Progenitor cell of endocrine pancreas (in vitro differentiated cells): ENCODE data around the gene MYPN. TPM values are rescaled to one million over a fixed set of nuclear protein-coding genes. Genes with fewer than 3 reads are reported as not detected.

Experiments
- DNase-seq: peaks from one replicate; pipeline ENCODE4 v3.0.0; 2021; ENCODE audit warnings: low spot score; ENCODE audit not compliant: unreplicated experiment
- H3K27ac Mint-ChIP-seq: 2 replicates; pipeline ENCODE4 v1.8.0; 2021; ENCODE audit warnings: mild to moderate bottlenecking, moderate library complexity, mixed read lengths
- H3K27me3 Mint-ChIP-seq: 2 replicates; pipeline ENCODE4 v1.8.0; 2021; ENCODE audit warnings: mixed read lengths
- H3K36me3 Mint-ChIP-seq: 2 replicates; pipeline ENCODE4 v1.8.0; 2022; ENCODE audit warnings: mixed read lengths; ENCODE audit not compliant: insufficient read depth
- H3K4me1 Mint-ChIP-seq: 2 replicates; pipeline ENCODE4 v1.8.0; 2021; ENCODE audit warnings: low read depth, mixed read lengths
- H3K4me3 Mint-ChIP-seq: 2 replicates; pipeline ENCODE4 v1.8.0; 2021; ENCODE audit warnings: low read depth, mild to moderate bottlenecking, moderate library complexity, mixed read lengths
- H3K9me3 Mint-ChIP-seq: 2 replicates; pipeline ENCODE4 v1.8.0; 2021; ENCODE audit warnings: low read depth, mixed read lengths
- total RNA-seq: library from RNA; stranded (reverse); gene quantifications from 2 replicates; pipeline ENCODE4 v1.2.1, GENCODE V29; 2021
- TF ChIP-seq, protein P1 (sequence below): fragments of 200-600 bp; sonication (generic); IDR thresholded peaks from one replicate; pipeline ENCODE4 v1.5.0; 2021; ENCODE audit warnings: antibody characterized with exemption, mild to moderate bottlenecking; ENCODE audit not compliant: unreplicated experiment

The MYPN gene
- total RNA-seq, 1 donor from 2014 or later: 0.05 TPM

DNA sequence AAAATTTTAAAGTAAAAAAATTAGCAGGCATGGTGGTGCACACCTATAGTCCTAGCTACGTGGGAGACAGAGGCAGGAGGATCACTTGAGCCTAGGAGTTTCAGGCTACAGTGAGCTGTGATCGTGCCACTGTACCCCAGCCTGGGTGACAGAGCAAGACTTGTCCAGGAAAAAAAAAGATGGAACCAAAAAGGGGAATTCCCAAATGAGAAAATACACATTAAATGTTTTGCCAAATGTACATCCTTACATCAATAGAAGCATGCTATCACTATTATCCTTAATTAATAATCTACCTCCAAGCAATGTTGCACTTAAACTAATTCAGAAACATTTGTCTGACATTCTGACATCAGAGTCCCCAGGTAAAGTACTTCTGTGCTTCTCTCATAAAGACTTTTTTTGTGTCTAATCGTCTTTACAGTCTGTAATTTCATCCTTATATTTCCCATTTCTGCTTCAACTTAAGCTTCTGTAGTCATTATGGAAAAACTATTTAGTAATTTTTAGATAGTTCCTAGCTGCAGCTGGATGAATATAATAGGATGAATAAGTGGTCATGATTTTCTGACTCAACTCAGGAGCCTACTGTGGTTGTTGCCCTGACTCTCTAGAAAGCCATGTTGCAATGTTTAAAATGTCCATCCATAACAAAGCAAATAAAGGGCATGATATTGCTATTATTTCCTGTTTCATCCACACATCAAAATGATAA lies 57.7 kb downstream of the MYPN start:
- DNase-seq: no peak
- H3K9me3 Mint-ChIP-seq: peaks cover 6% of the 10 kb centered on the region
- H3K27me3 Mint-ChIP-seq: no peaks in the 10 kb centered on the region
- no peaks in the 10 kb centered on the region for H3K4me1 Mint-ChIP-seq
- H3K36me3 Mint-ChIP-seq: no peaks in the 10 kb centered on the region
- no peak overlapping the region for H3K27ac Mint-ChIP-seq
- TF ChIP-seq, protein P1, sequence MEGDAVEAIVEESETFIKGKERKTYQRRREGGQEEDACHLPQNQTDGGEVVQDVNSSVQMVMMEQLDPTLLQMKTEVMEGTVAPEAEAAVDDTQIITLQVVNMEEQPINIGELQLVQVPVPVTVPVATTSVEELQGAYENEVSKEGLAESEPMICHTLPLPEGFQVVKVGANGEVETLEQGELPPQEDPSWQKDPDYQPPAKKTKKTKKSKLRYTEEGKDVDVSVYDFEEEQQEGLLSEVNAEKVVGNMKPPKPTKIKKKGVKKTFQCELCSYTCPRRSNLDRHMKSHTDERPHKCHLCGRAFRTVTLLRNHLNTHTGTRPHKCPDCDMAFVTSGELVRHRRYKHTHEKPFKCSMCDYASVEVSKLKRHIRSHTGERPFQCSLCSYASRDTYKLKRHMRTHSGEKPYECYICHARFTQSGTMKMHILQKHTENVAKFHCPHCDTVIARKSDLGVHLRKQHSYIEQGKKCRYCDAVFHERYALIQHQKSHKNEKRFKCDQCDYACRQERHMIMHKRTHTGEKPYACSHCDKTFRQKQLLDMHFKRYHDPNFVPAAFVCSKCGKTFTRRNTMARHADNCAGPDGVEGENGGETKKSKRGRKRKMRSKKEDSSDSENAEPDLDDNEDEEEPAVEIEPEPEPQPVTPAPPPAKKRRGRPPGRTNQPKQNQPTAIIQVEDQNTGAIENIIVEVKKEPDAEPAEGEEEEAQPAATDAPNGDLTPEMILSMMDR: no peak
- H3K4me3 Mint-ChIP-seq: no peak overlapping the region

DNA sequence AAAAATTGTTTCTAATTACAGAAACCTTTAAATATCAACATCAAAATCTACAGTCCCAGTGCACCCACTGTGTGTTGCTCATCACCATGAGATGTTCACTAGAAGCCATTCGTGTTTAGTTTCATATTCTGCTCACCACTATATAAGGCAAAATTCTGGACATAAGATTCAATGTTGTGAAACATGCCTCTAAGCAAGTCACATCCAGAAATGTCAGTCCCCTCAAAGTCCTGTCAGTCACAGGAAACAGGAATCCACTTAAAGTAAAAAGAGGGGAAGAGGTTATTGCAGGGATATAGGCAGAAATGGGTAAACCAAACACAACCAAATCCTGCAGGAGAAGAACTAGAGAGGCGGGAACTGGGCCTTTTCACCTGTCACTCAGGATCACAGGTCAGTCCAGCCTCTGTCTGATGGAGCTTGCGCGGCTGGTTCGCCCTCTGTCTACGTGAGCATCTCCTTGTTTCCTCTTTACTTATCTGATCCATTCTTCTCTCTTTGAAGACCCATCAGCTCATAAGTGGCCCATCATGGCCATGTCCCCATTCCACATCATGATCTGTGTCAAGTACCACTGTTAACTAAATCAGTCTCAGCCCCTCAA lies 58.4 kb downstream of the MYPN start:
- Mint-ChIP-seq H3K27ac (no peak overlapping the region), H3K4me3 (no peak overlapping the region), H3K27me3 (no peaks in the 10 kb centered on the region), H3K4me1 (no peaks in the 10 kb centered on the region), H3K36me3 (no peaks in the 10 kb centered on the region), H3K9me3 (peaks cover 6% of the 10 kb centered on the region)
- TF ChIP-seq, protein P1: no peak
- DNase-seq: no peak

DNA sequence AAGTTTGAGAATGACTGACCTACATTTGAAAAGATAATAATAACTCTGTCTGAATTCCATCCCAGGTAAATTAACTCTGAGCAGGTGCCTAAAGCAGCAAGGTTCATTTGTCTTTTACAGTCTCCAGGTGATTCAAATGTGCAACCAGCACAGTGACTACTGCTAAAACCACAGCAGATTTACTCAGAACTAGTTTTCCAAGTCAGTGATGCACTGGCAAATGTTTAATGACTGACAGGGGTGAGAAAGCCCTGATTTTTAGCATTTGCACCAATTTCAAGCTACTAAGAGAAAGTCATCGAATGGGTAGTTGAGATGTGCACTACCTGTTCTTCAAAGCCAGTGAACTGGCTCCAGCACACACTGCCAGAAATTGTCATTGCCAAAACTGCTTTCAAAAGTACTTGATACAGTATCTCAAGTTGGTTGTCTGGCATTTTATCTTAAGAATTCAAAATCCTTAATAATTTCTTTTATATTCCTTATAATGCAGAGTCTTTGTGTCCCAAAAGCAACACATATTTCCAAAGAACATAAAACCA lies 62.3 kb downstream of the MYPN start:
- Mint-ChIP-seq H3K27me3 (no peaks in the 10 kb centered on the region), H3K4me1 (no peaks in the 10 kb centered on the region), H3K36me3 (no peaks in the 10 kb centered on the region), H3K4me3 (no peak overlapping the region), H3K9me3 (peaks cover 6% of the 10 kb centered on the region), H3K27ac (no peak overlapping the region)
- TF ChIP-seq, protein P1: no peak
- no peak for DNase-seq

DNA sequence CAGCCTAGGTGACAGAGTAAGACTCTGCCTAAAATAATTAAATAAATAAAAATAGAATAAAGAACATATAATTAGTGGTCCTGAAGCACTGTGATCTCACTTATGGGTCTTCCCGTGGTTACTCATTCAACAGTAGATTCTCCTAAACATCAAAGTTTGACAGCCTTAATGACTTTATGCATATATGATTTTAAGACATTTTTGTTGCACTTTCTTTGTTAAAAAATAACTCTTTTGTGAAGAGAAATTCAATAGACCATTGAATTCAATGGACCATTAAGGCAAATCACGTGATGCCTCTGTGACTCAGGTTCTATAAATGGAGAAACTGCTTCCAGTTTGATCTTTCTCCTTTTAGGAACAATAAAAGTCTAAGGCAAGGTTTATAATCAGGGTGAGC lies 63.0 kb downstream of the MYPN start:
- H3K4me1 Mint-ChIP-seq: no peaks in the 10 kb centered on the region
- H3K4me3 Mint-ChIP-seq: no peak overlapping the region
- H3K27me3 Mint-ChIP-seq: no peaks in the 10 kb centered on the region
- H3K9me3 Mint-ChIP-seq: peaks cover 6% of the 10 kb centered on the region
- no peak for DNase-seq
- H3K36me3 Mint-ChIP-seq: no peaks in the 10 kb centered on the region
- no peak overlapping the region for H3K27ac Mint-ChIP-seq
- TF ChIP-seq, protein P1: no peak

GRCh38 chr10:68175949-68176348 lies 66.7 kb downstream of the MYPN start:
- Mint-ChIP-seq H3K4me1 (no peaks in the 10 kb centered on the region), H3K4me3 (no peak overlapping the region), H3K9me3 (no peaks in the 10 kb centered on the region), H3K27me3 (no peaks in the 10 kb centered on the region), H3K27ac (no peak overlapping the region), H3K36me3 (no peaks in the 10 kb centered on the region)
- no peak for DNase-seq
- TF ChIP-seq, protein P1: no peak
